NCI-H2171 (cell line): Measurements from ENCODE around the gene FLT1.

Experiments
- DNase-seq: peaks from one replicate; lab custom pipeline; 2025; lab: John Stamatoyannopoulos, UW

Gene FLT1

DNA sequence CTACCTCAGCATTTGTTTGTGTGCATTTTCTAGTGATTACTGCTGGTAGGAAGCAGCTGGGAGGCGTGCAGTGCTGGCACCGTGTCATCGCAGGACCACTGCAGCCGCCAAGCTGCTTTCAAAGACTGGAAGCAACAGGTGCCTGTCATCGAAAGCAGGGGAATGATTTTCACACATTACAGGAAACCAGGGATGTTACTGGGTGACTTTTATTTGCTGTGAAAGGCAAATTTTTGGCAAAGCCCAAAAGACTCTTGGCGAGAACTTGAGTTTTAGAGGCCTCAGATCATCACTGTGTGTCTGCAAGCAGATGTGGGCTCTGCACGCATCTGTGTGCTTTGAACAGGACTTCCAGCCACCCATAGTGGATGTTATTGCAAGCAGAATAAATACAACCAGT is 176.4 kb downstream of the FLT1 start:
- no peak for DNase-seq

- DNase-seq: no peak
Measured at GRCh38 chr13:28316836-28317235, 178.1 kb downstream of the FLT1 start.

GRCh38 chr13:28316129-28316528 is 178.8 kb downstream of the FLT1 start:
- DNase-seq: no peak

DNA sequence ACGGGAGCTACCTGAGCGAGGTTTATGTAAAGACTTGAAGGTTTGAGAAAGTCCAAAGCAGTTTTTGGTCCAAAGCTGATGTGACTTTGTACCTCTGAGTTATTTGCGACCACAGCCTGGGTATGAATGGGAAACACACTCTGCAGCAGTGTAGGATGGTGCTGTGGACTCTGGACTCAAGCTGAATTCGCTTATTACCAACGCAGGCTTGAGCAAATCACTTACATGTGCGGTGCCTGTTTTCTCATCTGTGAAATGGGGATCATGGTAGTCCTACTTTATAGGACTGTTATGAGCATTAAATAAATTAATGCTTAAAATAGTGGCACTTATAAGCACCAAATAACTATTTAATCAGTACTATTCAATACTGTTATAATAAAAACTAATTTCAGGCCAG is 180.0 kb downstream of the FLT1 start:
- no peak for DNase-seq

DNA sequence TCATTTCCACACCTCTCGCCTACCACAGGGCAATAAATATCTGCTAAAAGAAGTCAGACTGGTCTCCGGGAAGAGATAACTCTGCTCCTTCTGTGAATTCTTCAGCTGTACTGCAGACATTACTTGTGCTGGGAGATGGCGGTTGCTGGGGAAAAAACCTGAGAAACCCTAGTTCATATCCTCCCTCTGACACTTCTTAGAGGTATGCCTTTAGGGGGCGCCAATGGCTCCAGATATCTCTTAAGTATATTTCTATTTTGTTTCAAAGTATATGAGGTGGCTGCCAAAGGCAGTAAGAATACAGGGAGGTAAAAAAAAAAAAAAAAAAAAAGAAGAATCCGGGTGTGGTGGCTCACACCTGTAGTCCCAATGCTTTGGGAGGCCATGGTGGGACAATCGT is 181.3 kb downstream of the FLT1 start:
- no peak for DNase-seq

GRCh38 chr13:28306325-28306724 is 188.6 kb downstream of the FLT1 start:
- DNase-seq: no peak

GRCh38 chr13:28301839-28302238 is 193.1 kb downstream of the FLT1 start:
- DNase-seq: no peak

GRCh38 chr13:28299916-28300315 is 195.0 kb downstream of the FLT1 start:
- DNase-seq: no peak

DNA sequence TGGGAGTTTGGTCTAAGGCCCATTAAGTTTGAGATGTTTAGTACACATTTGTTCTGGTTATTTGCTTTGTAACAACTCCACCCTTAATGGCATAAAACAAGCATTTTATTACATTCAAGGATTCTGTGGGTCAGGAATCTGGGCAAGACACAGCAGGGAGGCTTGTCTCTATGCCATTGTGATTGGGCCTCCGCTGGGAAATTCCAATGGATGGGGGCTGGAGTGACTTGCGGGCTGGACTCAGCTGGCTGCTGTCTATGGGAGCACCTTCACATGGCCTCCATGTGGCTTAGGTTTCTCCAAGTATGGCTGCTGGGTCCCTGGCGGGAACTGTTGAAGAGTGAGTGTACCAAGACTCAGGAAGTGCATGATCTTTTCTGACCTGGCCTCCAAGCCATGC is 197.6 kb downstream of the FLT1 start:
- DNase-seq: no peak

GRCh38 chr13:28286263-28286662 is 208.7 kb downstream of the FLT1 start:
- no peak for DNase-seq

GRCh38 chr13:28283600-28283999 is 211.3 kb downstream of the FLT1 start:
- no peak for DNase-seq

DNA sequence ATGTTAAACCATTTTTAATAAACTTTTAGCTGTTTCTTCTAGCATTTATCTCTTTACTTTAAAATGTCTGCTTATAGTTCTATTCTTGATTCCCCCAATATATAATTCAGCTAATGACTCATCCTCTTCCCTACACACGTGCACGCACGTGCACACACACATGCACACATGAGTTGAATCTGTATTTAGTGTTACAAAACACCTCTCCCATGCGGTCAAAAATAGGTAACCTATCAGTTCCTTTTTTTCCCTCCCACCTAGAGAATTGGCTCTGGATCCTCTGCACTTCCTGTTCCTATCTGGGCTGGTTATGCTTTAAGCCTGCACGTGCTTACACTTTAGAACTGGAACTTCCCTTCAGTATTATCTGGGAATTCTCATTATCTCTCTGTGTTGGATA is 212.5 kb downstream of the FLT1 start:
- no peak for DNase-seq

- no peak for DNase-seq
Measured at GRCh38 chr13:28273919-28274318, 221.0 kb downstream of the FLT1 start.

DNA sequence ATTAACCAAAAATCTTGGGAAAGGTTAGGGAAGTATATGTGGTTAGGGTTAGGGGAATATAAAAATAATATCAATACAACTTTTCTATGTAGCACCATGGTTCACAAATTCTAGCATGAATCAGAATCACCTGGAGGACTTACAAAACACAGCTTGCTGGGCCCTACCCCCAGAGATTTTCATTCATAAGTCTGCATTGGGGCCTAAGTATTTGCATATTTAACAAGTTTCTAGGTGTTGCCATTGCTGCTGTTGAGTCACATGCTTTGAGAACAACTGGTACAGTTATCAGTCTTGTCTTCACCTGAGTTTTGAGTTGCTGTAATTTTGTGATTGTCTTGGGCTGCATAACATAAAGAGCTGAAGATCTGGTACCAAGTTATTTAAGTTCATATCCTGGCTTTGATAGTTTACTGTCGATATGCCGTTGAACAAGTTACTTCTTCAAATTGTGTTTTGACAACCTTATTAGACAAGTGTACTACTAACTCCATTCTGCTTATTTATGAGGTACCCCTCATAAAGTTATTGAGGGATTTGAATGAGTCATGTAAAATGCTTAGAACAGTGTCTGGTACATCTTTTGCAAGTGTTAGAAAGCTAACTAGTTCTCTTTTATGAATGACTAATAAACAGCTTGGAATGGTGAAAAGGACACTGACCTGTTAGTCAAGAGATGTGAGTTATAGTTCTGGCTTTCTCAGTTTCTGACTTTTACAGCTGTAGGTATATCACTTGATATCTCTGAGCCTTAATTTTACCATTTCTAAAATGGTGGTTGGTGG is 223.7 kb downstream of the FLT1 start:
- DNase-seq: no peak

DNA sequence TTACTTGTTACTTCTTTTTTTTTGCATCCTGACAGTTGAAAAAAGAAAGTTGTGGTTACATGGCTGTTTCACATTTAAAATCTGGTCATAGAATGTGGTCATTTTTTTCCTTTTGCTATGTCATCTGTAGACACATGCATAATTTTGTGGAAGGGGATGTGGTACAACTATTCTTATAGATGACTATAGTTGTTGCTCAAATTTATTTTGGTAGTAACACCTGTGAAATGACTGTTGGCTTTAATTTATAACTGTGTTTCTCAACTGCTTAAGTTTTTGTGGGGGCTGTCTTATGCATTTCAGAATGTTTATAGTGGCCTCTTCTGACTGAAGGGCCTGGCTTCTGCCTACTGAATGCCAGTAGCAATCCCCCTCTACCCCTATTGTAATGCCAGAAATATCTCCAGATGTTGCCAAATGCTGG is 226.1 kb downstream of the FLT1 start:
- DNase-seq: no peak

- no peak for DNase-seq
Measured at GRCh38 chr13:28267497-28267896, 227.4 kb downstream of the FLT1 start.

DNA sequence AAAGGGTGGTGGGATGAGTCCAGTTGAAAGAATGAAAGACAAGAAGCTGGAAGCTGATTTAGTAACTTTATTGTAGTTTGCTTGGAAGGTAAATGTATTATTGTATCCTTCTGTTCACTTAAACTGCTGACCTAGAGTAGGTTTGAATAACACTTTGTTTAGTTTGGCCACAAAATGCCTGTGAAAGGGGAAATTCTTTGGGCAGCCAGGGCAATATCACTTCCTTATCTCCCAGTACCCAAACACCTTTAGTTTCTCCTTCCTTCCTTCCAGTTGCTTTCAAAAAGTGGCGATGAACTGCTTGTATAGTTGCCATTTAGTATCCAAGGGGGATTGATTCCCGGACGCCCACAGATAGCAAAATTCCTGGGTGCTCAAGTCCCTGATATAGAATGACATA is 236.5 kb downstream of the FLT1 start:
- DNase-seq: no peak

DNA sequence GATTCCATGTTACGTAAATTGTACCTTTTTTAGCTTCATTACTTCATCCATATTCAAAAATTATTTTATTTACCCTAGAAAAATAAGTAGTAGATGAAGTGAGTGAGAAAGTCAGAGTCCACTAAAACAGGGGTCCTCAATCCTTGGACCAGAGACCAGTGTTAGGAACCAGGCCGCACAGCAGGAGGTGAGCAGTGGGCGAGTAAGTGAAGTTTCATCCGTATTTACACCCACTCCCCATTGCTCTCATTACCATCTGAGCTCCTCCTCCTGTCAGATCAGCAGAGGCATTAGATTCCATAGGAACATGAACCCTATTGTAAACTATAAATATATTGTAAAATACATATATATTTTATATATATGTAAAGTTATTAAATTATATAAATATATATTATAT is 237.6 kb downstream of the FLT1 start:
- DNase-seq: no peak

DNA sequence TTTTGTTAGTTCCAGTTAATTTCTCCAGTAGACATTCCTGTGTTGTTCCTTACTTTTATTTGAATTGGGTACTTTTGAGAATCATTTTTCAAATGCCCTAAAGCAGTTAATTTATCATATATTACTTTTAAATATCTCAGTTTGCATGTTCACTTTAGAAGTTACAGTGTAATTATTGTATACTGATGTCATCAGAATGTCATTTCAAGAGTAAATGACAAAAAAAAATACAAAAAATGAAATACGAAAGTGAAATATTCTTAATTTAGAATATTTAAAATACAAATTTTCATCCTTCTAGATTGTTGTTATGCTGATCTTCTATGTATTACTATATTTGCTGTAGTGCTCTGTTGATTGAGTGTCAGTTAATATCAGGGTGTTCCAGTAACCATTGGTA is 242.4 kb downstream of the FLT1 start:
- no peak for DNase-seq

DNA sequence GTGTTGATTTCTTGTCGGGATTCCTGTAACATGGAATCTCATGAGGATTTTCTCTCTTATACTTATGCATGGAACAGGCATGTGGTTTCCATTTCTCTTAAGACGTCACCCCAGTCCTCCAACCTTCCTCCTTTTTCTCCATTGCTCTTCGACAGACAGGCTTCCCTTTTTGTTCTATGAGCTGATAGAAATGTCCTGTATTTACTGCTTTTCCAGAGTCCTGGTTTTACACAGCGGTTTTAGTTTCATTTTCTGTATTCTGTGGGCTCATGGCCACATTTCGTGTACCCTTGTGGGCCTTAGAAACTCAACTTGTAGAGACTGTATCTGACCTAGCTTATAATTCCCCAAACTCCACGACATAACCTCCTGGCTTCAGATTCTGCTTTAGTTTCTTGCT is 243.5 kb downstream of the FLT1 start:
- DNase-seq: no peak

DNA sequence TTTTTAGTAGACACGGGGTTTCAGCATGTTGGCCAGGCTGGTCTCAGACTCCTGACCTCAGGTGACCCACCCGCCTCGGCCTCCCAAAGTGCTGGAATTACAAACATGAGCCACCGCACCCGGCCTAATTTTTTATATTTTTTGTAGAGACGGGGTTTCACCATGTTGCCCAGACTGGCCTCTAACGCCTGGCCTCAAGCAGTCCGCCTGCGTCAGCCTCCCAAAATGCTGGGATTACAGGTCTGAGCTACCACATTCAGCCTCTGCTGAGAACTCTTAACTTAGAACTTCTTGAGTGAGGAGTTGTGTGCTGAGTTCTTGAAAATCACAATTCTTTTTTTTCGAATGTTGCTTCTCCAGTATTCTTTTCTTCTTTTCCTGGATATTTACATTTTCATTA is 244.4 kb downstream of the FLT1 start:
- DNase-seq: no peak
